ENCODE measurements around the gene PLEKHN1.

DNA sequence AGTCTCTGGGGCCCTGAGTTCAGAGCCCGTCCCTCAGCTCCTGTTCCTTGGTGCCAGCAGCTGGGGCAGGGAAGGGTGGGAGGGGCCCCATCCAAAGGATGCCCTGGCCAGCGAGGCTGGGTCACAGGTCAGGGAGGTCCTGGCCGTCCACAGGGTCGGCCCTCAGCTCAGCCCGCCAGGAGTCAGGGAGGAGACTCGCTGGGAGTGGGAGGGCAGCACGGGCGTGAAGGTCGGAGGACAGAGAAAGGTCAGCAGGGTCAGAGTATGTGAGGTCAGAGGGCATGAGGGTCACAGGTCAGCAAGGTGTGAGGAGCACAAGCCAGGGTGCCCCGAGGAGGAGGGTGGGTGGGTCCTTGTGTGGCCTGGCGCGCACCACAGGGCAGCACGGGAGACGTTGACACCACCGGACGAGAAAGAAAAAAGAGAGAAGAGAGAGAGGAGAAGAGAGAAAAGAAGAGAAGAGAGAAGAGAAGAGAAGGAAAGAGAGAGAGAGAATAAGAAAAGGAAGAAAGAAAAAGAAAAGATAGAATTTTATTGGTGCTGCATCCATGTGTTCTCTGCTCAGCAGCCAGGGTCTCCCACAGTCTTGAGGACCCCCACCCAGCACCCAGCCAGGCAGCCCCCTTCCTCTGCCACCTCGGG is 8.5 kb downstream of the PLEKHN1 start:
- TF ChIP-seq, protein P1, sequence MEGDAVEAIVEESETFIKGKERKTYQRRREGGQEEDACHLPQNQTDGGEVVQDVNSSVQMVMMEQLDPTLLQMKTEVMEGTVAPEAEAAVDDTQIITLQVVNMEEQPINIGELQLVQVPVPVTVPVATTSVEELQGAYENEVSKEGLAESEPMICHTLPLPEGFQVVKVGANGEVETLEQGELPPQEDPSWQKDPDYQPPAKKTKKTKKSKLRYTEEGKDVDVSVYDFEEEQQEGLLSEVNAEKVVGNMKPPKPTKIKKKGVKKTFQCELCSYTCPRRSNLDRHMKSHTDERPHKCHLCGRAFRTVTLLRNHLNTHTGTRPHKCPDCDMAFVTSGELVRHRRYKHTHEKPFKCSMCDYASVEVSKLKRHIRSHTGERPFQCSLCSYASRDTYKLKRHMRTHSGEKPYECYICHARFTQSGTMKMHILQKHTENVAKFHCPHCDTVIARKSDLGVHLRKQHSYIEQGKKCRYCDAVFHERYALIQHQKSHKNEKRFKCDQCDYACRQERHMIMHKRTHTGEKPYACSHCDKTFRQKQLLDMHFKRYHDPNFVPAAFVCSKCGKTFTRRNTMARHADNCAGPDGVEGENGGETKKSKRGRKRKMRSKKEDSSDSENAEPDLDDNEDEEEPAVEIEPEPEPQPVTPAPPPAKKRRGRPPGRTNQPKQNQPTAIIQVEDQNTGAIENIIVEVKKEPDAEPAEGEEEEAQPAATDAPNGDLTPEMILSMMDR (IDR thresholded peaks at IDR 0.05) = no peak
- TF ChIP-seq TAF1 (IDR thresholded peaks at IDR 0.05; ENCODE audit: borderline replicate concordance, low read depth, low read length) (no peak), JUND (IDR thresholded peaks at IDR 0.05) (no peak)
- TF ChIP-seq, protein P2, sequence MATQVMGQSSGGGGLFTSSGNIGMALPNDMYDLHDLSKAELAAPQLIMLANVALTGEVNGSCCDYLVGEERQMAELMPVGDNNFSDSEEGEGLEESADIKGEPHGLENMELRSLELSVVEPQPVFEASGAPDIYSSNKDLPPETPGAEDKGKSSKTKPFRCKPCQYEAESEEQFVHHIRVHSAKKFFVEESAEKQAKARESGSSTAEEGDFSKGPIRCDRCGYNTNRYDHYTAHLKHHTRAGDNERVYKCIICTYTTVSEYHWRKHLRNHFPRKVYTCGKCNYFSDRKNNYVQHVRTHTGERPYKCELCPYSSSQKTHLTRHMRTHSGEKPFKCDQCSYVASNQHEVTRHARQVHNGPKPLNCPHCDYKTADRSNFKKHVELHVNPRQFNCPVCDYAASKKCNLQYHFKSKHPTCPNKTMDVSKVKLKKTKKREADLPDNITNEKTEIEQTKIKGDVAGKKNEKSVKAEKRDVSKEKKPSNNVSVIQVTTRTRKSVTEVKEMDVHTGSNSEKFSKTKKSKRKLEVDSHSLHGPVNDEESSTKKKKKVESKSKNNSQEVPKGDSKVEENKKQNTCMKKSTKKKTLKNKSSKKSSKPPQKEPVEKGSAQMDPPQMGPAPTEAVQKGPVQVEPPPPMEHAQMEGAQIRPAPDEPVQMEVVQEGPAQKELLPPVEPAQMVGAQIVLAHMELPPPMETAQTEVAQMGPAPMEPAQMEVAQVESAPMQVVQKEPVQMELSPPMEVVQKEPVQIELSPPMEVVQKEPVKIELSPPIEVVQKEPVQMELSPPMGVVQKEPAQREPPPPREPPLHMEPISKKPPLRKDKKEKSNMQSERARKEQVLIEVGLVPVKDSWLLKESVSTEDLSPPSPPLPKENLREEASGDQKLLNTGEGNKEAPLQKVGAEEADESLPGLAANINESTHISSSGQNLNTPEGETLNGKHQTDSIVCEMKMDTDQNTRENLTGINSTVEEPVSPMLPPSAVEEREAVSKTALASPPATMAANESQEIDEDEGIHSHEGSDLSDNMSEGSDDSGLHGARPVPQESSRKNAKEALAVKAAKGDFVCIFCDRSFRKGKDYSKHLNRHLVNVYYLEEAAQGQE (IDR thresholded peaks at IDR 0.05; ENCODE audit: low read depth, low read length) = no peak
- TF ChIP-seq, protein P3, sequence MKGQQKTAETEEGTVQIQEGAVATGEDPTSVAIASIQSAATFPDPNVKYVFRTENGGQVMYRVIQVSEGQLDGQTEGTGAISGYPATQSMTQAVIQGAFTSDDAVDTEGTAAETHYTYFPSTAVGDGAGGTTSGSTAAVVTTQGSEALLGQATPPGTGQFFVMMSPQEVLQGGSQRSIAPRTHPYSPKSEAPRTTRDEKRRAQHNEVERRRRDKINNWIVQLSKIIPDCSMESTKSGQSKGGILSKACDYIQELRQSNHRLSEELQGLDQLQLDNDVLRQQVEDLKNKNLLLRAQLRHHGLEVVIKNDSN (IDR thresholded peaks at IDR 0.05; ENCODE audit: borderline replicate concordance, low read depth) = no peak
- TF ChIP-seq, protein P4, sequence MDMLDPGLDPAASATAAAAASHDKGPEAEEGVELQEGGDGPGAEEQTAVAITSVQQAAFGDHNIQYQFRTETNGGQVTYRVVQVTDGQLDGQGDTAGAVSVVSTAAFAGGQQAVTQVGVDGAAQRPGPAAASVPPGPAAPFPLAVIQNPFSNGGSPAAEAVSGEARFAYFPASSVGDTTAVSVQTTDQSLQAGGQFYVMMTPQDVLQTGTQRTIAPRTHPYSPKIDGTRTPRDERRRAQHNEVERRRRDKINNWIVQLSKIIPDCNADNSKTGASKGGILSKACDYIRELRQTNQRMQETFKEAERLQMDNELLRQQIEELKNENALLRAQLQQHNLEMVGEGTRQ (IDR thresholded peaks at IDR 0.05; ENCODE audit: borderline replicate concordance, low read depth, low read length) = no peak

All from SK-N-SH (cell line).